ENCODE results near the gene RHPN2.
"Not testable (repeated sequence)": the region's sequence is repeated elsewhere in the genome, so short reads cannot be mapped to it uniquely, and the experiment has no call there.

Gene RHPN2

GRCh38 chr19:32971715-32972540, 92.8 kb downstream of the RHPN2 start, which contains the start of the genes CEP89 and FAAP24:
Gene CEP89, minus strand, starts transcription at chr19:32971958. Its CDS starts 84 bp downstream, at chr19:32971874.
Gene FAAP24, plus strand, starts transcription at chr19:32972242. Its CDS starts 955 bp downstream, at chr19:32973197.
- DNase-seq (ENCODE audit: low spot score), result peak; percentile 100

GRCh38 chr19:32971012-32971595, 93.6 kb downstream of the RHPN2 start:
- DNase-seq (ENCODE audit: low spot score), result no peak

- DNase-seq (ENCODE audit: low spot score), result no peak
Observed at GRCh38 chr19:32969549-32969948, 95.1 kb downstream of the RHPN2 start.

GRCh38 chr19:32966750-32967149, 97.9 kb downstream of the RHPN2 start:
- no peak for DNase-seq (ENCODE audit: low spot score)

GRCh38 chr19:32945260-32945659, 119.4 kb downstream of the RHPN2 start:
- no peak for DNase-seq (ENCODE audit: low spot score)

- not testable (repeated sequence) for DNase-seq (ENCODE audit: low spot score)
Observed at GRCh38 chr19:32941273-32941672, 123.4 kb downstream of the RHPN2 start.

- no peak for DNase-seq (ENCODE audit: low spot score)
Observed at GRCh38 chr19:32936065-32936464, 128.6 kb downstream of the RHPN2 start.

GRCh38 chr19:32935629-32936028, 129.1 kb downstream of the RHPN2 start:
- DNase-seq (ENCODE audit: low spot score), result no peak

- no peak for DNase-seq (ENCODE audit: low spot score)
Observed at GRCh38 chr19:32933571-32933970, 131.1 kb downstream of the RHPN2 start.

- DNase-seq (ENCODE audit: low spot score), result no peak
Observed at GRCh38 chr19:32930567-32930966, 134.1 kb downstream of the RHPN2 start.

- no peak for DNase-seq (ENCODE audit: low spot score)
Observed at GRCh38 chr19:32928806-32929205, 135.9 kb downstream of the RHPN2 start.

Data from hepatic stellate cell (primary cell).